ENCODE data around the gene HPS3. TPM values are rescaled to one million over a fixed set of nuclear protein-coding genes. Genes with fewer than 3 reads are reported as not detected.
A peak's percentile ranks its signal among the peaks of the same experiment; 100 is the strongest.

Gene HPS3, protein sequence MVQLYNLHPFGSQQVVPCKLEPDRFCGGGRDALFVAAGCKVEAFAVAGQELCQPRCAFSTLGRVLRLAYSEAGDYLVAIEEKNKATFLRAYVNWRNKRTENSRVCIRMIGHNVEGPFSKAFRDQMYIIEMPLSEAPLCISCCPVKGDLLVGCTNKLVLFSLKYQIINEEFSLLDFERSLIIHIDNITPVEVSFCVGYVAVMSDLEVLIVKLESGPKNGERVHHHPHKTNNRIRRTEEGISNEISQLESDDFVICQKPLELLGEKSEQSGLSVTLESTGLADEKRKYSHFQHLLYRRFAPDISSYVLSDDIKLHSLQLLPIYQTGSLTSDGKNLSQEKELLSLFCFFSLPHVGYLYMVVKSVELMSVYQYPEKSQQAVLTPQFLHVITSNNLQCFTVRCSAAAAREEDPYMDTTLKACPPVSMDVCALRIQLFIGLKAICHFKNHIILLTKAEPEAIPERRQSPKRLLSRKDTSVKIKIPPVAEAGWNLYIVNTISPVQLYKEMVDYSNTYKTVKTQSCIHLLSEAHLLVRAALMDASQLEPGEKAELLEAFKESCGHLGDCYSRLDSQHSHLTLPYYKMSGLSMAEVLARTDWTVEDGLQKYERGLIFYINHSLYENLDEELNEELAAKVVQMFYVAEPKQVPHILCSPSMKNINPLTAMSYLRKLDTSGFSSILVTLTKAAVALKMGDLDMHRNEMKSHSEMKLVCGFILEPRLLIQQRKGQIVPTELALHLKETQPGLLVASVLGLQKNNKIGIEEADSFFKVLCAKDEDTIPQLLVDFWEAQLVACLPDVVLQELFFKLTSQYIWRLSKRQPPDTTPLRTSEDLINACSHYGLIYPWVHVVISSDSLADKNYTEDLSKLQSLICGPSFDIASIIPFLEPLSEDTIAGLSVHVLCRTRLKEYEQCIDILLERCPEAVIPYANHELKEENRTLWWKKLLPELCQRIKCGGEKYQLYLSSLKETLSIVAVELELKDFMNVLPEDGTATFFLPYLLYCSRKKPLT
- total RNA-seq = 10 to 100 TPM; 15.8 to 19.5 TPM

- H3K27me3 ChIP-seq = no peaks in the 10 kb centered on the region
- peak within 1 kb of the TSS; percentile 87 for H3K27ac ChIP-seq
- DNase-seq = peak; percentile 93
- H3K9me3 ChIP-seq = no peaks in the 10 kb centered on the region
- no peak for TF ChIP-seq CTCF (IDR thresholded peaks at IDR 0.05)
- intact Hi-C loops (cut with DNase I) = loop anchor here (10.0 kb wide), 2 partner anchors 175 to 355 kb away; no protein-coding TSS in a partner anchor
- peak within 1 kb of the TSS; percentile 91 to 94 for H3K9ac ChIP-seq (ENCODE audit: low read depth in 2 of 2, low read length in 2 of 2)
- peaks cover 5% of the 10 kb centered on the region for H3K4me1 ChIP-seq
- H3K4me3 ChIP-seq = peak within 1 kb of the TSS; percentile 93
- H3K36me3 ChIP-seq = no peaks in the 10 kb centered on the region
These were observed at the start of gene HPS3 for GRCh38 chr3:149129326-149130205. Gene HPS3, plus strand, starts transcription at chr3:149129638. Its CDS starts 86 bp downstream, at chr3:149129724.

GRCh38 chr3:149080011-149080698, 49.3 kb upstream of the HPS3 start:
- Histone ChIP-seq H3K4me3 (no peak overlapping the region), H3K9ac (ENCODE audit: low read depth in 2 of 2, low read length in 2 of 2) (no peak overlapping the region), H3K27me3 (no peaks in the 10 kb centered on the region), H3K4me1 (no peaks in the 10 kb centered on the region), H3K27ac (no peak overlapping the region), H3K36me3 (no peaks in the 10 kb centered on the region), H3K9me3 (no peaks in the 10 kb centered on the region)
- intact Hi-C loops (cut with DNase I) = loop anchor here (10.0 kb wide), 1 partner anchor 85 kb away; the partner anchor contains the start of gene GYG1
- DNase-seq = no peak
- TF ChIP-seq CTCF (IDR thresholded peaks at IDR 0.05) = no peak

- intact Hi-C loops (cut with DNase I) = loop anchor here (10.0 kb wide), 1 partner anchor 86 kb away; the partner anchor contains the start of gene GYG1
These were observed 48.7 kb upstream of the HPS3 start for GRCh38 chr3:149080699-149081091.

DNA sequence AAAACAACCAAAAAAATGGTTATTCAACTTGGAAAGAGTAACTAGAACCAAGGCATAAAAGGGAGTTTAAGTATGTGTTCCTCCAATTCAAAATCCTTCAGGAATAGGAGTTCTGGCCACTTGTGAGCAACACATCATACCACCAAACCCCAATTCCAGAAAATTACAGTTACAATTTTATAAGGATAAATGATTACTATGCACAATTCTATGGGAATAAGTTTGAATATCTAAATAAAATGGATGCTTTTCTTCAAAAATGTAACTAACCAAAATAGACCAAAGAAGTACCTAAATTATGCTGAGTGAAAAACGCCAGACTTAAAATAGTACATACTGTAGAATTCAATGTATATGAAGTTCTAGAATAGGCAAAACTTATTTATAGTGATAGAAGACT, 47.7 kb upstream of the HPS3 start:
- H3K27ac ChIP-seq = no peak overlapping the region
- no peak overlapping the region for H3K4me3 ChIP-seq
- no peaks in the 10 kb centered on the region for H3K4me1 ChIP-seq
- DNase-seq = no peak
- H3K27me3 ChIP-seq = no peaks in the 10 kb centered on the region
- H3K36me3 ChIP-seq = no peaks in the 10 kb centered on the region
- TF ChIP-seq CTCF (IDR thresholded peaks at IDR 0.05) = no peak
- intact Hi-C loops (cut with DNase I) = loop anchor here (10.0 kb wide), 1 partner anchor 87 kb away; the partner anchor contains the start of gene GYG1
- H3K9ac ChIP-seq (ENCODE audit: low read depth in 2 of 2, low read length in 2 of 2) = no peak overlapping the region
- H3K9me3 ChIP-seq = no peaks in the 10 kb centered on the region

More at GRCh38 chr3:149080699-149081091, 48.7 kb upstream of the HPS3 start:
- no peak for DNase-seq
- no peak overlapping the region for H3K27ac ChIP-seq
- H3K36me3 ChIP-seq = no peaks in the 10 kb centered on the region
- H3K9me3 ChIP-seq = no peaks in the 10 kb centered on the region
- no peak overlapping the region for H3K4me3 ChIP-seq
- H3K9ac ChIP-seq (ENCODE audit: low read depth in 2 of 2, low read length in 2 of 2) = no peak overlapping the region
- TF ChIP-seq CTCF (IDR thresholded peaks at IDR 0.05) = no peak
- H3K4me1 ChIP-seq = no peaks in the 10 kb centered on the region
- H3K27me3 ChIP-seq = no peaks in the 10 kb centered on the region
